OCI-M2 (cell line): ENCODE results near the gene PRDX2.

Experiments used
- DNase-seq: peaks from one replicate; lab custom pipeline; 2025; ENCODE audit not compliant: unreplicated experiment; lab: John Stamatoyannopoulos, UW

The PRDX2 gene

GRCh38 chr19:12782174-12782423 is 19.5 kb downstream of the PRDX2 start:
- DNase-seq, result no peak

GRCh38 chr19:12779162-12779993 is 22.2 kb downstream of the PRDX2 start:
- no peak for DNase-seq

GRCh38 chr19:12778905-12779161 is 22.8 kb downstream of the PRDX2 start:
- no peak for DNase-seq

GRCh38 chr19:12778017-12778904 is 23.3 kb downstream of the PRDX2 start:
- DNase-seq, result no peak

- DNase-seq, result no peak
Observed at GRCh38 chr19:12777217-12778016, 24.2 kb downstream of the PRDX2 start.

GRCh38 chr19:12774588-12775555 is 26.7 kb downstream of the PRDX2 start, which contains the start of gene HOOK2:
HOOK2 (minus strand) TSS chr19:12775552; CDS start chr19:12775449, 103 bp downstream.
- no peak for DNase-seq

GRCh38 chr19:12773571-12773970 is 28.0 kb downstream of the PRDX2 start:
- DNase-seq, result no peak

GRCh38 chr19:12772323-12772722 is 29.3 kb downstream of the PRDX2 start:
- no peak for DNase-seq

GRCh38 chr19:12770922-12771321 is 30.7 kb downstream of the PRDX2 start:
- DNase-seq, result no peak

- no peak for DNase-seq
Observed at GRCh38 chr19:12769689-12770088, 31.9 kb downstream of the PRDX2 start.

GRCh38 chr19:12767666-12768065 is 33.9 kb downstream of the PRDX2 start:
- no peak for DNase-seq

GRCh38 chr19:12767150-12767549 is 34.5 kb downstream of the PRDX2 start:
- no peak for DNase-seq

GRCh38 chr19:12766051-12766521 is 35.5 kb downstream of the PRDX2 start:
- DNase-seq, result no peak

GRCh38 chr19:12764698-12765097 is 36.9 kb downstream of the PRDX2 start:
- DNase-seq, result no peak

- no peak for DNase-seq
Observed at GRCh38 chr19:12763100-12763499, 38.5 kb downstream of the PRDX2 start.

- DNase-seq, result no peak
Observed at GRCh38 chr19:12759686-12760085, 41.9 kb downstream of the PRDX2 start.

- DNase-seq, result no peak
Observed at GRCh38 chr19:12757544-12758274, 43.9 kb downstream of the PRDX2 start.

- no peak for DNase-seq
Observed at GRCh38 chr19:12756150-12756883, 45.3 kb downstream of the PRDX2 start.
